CD4-positive, alpha-beta T cell treated with Interleukin-2 at 100 ng/mL for 4 hours (primary cell): ENCODE data around the gene TTC31.
"Not testable (repeated sequence)": the region's sequence is repeated elsewhere in the genome, so short reads cannot be mapped to it uniquely, and the experiment has no call there.

ENCODE experiments used
- DNase-seq: peaks from one replicate; pipeline ENCODE4 v3.0.0-alpha.2; 2020; ENCODE audit warnings: low spot score

The TTC31 gene

DNA sequence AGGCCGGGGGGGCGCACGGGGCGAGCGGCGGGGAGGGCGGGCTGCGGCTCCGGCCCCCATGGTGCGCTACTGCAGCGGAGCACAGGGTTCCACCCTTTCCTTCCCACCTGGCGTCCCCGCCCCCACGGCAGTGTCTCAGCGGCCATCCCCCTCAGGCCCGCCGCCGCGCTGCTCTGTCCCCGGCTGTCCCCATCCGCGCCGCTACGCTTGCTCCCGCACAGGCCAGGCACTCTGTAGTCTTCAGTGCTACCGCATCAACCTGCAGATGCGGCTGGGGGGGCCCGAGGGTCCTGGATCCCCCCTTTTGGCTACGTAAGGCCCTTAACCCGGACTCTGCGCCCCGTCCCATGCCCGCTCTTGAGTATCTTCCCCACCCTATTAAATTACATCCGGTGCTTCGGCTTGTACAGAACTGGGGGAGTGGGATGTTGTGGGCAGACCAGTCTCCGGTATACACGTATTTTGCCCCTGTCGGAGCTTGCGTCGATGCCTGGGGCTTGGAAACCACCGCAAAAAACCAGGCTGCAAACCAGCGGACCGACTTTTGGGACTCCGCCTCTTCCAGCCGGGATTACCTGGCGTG is 25.2 kb upstream of the TTC31 start:
- DNase-seq: peak; percentile 83

DNA sequence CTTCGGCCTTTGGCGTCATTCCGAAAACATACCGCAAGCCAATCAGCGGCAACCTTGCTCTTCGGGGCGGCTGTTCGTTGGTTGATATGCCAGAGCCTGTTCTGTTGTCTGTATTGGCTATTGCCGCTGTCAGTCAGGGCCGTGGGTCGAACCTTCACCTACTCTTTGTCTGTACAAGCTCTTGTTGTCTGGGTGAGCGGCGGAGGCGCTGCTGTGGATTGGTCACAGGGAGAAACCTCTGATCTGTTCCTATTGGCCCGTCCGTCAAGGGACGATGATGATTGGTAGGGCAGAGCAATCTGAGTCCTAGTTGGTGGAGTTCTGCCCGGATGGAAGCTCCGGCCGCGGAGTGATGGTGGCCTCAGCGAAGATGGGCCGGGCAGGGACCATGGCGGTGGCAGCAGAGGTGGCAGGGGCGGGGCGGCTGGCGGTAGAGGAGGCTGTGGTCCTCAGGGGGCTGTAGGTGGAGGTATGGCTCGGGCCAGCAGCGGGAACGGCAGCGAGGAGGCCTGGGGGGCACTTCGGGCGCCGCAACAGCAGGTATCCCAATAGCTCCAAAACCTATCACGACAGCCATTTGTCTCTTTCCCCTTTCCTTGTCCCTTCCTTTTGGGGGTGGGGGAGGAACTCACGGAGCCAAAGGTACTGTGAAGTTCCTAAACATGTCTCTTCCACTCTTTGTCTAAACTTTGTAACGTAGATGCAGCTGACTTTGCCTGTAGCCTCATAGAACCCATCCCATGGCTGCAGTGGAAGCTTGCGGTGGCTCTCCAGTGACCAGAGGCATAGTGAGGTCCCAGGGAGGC is 24.5 kb upstream of the TTC31 start, which contains the start of gene WBP1:
WBP1 (plus strand) TSS at position 307 of the 806 bp plus-strand sequence; CDS start at position 472, 165 bp downstream.
- DNase-seq: peak; percentile 100

DNA sequence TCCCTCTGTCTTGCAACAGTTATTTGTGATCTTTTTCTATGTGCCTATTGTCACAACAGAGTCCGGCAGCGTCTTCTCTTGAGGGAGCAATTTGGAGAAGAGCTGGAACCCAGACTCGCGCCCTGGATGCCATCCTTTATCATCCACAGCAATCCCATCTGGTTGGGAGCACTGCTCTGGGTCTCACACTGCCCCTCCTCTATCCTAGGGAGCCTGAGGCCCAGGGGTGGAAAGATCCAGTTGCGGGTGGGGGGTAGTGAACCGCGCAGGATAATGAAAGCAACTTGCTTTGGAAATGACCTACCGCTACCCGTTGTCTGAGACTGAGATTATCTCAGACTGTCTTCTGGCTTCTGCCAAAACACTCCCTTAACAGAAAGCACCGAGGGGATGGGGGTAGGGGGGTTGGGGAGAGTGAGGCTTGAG is 23.9 kb upstream of the TTC31 start:
- DNase-seq: no peak

DNA sequence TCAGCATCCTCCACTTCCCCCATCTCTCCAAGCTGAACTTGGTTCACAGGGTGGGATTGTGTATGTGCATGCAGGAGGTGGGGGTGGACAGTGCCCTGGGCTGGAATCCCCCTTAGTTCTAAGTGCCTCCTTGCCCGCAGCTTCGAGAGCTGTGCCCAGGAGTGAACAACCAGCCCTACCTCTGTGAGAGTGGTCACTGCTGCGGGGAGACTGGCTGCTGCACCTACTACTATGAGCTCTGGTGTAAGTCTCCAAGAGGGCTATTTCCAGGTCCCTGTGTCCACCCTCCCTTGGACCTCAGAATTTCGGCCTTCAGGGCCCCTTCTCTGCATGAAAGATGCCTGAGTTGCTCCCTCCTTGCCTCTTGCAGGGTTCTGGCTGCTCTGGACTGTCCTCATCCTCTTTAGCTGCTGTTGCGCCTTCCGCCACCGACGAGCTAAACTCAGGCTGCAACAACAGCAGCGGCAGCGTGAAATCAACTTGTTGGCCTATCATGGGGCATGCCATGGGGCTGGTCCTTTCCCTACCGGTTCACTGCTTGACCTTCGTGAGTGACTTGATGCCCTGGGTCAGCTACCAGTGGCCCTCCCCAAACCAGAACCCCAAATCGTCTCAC is 23.3 kb upstream of the TTC31 start:
- not testable (repeated sequence) for DNase-seq

DNA sequence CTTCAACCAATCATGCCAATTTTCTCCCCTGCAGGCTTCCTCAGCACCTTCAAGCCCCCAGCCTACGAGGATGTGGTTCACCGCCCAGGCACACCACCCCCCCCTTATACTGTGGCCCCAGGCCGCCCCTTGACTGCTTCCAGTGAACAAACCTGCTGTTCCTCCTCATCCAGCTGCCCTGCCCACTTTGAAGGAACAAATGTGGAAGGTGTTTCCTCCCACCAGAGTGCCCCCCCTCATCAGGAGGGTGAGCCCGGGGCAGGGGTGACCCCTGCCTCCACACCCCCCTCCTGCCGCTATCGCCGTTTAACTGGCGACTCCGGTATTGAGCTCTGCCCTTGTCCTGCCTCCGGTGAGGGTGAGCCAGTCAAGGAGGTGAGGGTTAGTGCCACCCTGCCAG is 22.7 kb upstream of the TTC31 start:
- DNase-seq: not testable (repeated sequence)

DNA sequence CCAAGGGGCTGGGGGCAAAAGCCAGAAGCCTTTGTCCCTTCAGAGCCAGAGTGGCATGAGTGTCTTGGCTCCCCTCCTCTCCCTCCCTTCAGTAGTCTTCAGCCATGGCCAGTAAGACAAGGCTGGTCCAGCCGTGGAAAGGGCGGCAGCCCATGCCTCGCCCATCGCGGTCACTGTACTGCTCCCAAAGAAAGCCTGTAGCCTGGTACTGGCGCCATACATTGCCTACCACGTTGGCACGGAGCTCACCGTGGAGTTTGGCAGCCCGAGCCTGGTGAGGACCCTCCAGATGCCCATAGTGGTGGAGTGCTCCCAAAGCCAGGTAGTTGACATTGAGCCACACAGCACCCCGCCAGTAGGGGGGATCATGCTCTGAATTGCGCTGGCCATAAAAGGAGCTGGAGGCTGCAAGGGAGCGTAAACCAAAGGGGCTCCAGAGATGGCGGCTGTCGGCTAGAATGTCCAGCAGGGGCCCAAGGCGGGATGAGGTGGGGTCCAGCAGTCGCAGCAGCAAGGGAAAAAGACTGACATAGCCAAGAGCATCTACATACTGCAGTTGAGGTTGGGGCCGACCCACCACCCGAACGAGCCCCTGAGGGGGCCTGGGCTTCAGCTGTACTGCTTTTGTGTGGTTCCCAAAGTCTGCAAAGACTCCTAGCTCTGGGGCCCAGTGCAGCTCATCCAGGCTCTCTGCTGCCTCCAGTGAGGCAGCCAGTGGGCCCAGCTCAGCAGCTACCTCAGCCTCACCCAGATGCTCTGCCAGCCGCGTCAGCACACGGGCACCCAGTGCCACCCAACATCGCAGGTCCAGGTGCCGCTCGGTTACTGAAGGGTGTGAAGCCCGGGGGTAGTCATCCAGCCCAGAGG is 21.5 kb upstream of the TTC31 start:
- DNase-seq: no peak

DNA sequence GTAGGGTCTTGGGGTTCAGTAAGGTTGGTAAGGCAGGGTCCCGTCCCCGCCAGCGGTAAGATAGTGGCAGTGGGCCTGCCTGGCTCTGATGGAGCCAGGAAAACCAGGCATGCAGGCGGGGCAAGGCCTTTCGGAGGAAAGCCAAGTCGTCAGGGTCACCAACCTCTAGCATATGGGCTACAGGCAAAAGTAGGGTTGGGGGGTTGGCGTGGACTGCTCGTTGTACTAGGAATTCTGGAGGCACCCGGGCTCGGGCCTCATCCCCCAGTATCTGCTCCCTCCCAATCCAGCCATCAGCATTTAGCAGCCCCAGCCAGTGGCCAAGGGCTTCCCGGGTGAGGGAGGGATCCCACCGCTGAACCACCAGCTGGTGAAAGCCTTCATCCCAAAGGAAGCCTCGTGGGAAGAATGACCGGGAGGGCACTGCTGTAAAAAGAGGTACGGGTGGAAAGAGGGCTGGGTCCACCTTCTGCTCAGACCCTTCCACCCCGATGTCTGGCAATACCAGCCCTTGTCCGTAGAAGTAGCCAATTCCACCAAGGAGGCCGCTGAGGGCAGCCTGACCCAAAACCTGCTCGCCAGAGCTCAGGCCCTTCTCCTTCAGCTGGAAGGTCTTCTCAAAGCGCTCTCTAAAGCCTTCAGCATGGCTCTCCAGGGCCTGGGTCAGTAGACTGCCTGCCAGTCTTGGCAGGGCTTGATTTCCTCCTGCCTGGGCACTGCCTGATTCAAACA is 20.7 kb upstream of the TTC31 start:
- DNase-seq: no peak

DNA sequence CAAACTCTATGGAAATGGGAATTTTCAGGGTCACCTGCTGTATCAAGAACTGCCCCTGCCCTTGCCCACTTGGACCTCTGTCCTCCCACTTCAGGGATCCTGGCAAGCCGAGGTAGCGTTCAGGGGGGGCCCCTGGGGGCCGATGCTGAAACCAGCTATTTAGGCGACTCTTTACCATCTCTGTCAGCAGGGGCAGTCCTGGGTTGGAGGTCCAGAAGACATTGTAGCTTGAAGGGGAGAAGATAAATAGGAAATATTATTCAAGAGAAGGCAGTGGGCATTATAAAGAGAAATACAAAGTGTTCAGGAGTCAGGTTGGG is 20.1 kb upstream of the TTC31 start:
- DNase-seq: no peak

DNA sequence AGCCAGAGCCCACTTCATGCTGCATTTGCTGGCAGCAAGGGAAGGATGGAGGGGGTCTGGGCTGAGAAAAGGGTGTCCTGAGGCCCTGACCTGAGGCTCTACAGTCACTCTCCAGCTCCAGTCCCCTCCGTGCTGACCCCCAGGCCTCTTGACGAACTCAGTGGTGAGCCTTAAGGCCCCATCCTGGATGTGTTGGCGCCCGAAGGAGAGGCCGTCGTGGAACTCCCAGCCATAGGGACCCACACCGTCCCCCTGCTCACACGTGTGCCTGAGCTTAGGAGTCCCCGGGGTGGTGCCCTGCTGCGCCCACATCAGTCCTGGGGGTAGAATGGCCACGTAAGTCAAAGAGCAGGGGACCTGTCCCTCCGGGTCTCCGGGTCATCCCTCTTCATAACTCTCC is 18.5 kb upstream of the TTC31 start:
- no peak for DNase-seq

DNA sequence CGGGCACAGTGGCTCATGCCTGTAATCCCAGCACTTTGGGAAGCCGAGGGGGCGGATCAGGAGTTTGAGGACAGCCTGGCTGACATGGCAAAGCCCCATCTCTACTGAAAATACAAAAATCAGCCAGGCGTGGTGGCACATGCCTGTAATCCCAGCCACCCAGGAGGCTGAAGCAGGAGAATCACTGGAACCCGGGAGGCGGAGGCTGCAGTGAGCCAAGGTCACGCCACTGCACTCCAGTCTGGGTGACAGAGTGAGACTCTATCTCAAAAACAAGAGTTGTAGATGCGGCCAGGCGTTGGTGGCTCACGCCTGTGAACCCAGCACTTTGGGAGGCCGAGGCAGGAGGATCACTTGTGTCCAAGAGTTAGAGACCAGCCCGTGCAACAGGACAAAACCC is 12.1 kb upstream of the TTC31 start:
- not testable (repeated sequence) for DNase-seq

DNA sequence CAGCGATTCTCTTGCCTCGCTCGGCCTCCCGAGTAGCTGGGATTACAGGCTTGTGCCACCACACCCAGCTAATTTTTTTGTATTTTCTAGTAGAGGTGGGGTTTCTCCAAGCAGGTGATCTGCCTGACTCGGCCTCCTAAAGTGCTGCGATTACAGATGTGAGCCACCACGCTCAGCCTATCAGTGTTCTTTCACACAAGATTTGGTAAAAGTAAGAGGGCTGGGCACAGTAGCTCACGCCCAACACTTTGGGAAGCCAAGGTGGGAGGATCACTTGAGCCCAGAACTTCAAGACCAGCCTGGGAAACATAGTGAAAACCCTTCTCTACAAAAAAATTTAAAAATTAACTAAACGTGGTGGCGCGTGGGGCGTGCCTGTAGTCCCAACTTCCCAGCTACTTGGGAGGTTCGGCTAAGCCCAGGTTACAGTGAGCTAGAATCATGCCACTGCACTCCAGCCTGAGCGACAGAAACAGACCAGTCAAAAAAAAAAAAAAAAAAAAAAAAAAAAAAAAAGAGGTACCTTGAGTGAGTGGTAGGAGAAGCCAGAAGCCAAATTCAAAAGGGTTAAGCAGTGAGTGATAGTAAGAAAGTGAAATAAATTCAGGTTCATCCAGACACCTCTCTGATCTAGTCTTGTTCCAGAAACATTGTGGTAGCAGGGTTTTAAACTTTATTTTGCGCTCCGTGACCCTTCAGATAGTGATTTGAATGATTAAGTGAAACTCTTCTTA is 11.4 kb upstream of the TTC31 start:
- DNase-seq: no peak

DNA sequence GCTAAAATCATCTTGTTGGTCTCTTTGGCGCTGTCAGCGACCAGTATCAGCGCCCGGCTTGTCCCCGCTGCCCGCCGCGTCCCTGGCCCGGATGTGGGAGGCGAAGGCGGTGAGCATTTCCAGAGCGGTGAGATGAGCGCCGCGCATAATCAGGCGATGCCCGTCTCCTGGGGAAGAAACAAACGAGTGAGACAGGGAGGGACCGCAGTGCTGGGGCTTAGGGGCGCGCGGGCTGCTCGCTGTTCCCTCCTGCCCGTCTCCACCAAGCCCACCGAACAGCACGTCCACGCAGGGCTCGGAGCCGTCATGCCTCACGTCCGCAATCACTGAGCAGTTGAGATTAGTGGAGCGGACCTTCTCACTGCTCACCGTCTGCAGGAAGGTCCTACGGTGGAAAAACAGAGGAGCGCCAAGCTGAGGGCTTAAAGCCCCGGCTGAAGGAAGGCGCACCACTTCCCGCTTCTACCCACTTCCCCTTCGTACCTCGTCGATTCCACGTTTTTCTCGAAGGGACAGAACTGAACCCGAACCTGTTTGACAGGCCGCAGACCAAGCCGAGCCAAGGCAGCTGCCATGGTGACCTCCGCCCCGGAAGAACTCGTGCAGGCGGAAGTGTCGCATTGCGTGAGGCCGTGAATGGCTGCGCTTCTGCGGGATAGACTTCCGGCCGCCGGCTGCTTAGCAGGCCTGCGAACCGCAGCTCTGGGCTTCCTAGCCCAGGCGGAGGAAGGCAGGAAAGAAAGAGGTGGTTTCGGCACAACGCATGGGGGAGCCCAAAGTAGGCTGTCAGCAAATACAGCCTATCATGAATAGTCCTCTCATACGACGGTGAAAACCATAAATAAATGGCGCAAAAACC is 10.6 kb upstream of the TTC31 start, which contains the start of gene MRPL53:
MRPL53 (minus strand) TSS at position 595 of the 859 bp plus-strand sequence; CDS start at position 575, 20 bp downstream.
- peak; percentile 96 for DNase-seq

DNA sequence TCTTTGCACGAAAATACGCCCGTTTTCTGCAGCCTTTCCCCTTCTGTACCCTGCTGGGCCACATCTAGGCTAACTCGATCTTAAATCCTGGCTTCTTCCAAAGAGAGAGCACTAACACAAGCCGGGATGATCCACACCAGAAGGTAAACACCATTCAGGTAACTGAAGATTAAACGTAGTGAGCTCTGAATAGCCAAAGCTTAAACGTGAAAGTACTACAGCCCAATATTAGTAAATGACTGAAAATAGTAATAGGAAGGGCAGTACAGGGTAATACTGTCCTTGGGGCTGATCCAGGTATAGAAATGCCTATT is 10.0 kb upstream of the TTC31 start:
- DNase-seq: no peak

DNA sequence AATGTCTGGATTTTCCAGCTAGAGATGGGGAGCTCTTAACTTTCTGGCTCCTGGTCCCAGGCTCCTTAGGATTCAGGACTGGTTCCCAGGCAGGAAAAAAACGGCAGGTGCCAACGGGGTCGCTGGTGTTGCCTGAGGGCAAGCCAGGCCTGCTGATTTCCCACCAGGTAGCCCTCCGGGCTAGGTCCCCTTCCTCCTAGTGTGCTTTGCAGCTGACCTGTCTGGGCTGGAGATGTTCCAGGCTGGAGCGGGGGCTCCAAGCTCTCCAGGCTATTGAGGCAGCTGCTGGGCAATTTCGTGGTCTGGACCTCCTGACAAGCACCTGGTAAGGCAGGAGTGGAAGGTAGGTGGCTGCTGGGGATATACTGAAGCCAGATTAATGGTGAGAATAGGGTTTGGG is 8.4 kb upstream of the TTC31 start:
- DNase-seq: no peak

DNA sequence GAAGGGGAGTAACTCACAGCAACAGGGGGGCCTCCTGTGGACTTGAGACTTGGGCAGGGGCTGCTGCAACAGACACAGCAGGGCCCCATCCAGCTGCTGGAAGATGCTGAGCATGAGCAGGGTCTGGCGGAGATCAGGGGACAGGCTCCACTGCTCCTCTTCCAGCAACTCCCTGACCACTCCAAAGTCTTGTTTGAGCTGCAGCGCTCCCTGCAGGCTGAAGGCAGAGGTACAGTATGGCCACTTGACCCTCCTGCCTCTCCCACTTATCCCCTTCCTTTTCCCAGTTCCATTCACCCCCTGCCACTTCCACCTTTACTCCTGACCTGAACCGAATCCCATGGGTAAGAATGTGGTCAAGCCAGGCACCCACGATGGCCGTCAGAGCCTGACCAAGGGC is 8.0 kb upstream of the TTC31 start:
- no peak for DNase-seq

DNA sequence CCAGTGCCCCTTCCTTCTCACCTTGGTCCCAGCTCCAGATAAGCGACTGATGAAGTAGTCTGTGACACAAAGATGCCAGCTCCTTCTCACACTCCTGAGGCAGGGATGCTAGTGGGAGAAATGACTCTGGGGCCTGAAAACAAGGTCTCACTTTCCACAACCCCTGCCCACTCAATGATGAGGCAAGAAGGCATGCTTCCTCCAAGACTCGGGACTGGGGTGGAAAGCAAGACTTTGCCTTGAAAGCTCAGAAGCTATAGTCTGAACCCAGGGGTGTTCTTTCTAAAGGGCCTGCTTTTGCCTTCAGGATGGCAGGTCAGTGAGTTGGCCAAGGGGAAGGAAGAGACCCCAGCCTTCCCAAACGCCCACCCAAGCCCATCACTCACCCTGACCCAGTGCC is 1.4 kb upstream of the TTC31 start:
- DNase-seq: no peak

DNA sequence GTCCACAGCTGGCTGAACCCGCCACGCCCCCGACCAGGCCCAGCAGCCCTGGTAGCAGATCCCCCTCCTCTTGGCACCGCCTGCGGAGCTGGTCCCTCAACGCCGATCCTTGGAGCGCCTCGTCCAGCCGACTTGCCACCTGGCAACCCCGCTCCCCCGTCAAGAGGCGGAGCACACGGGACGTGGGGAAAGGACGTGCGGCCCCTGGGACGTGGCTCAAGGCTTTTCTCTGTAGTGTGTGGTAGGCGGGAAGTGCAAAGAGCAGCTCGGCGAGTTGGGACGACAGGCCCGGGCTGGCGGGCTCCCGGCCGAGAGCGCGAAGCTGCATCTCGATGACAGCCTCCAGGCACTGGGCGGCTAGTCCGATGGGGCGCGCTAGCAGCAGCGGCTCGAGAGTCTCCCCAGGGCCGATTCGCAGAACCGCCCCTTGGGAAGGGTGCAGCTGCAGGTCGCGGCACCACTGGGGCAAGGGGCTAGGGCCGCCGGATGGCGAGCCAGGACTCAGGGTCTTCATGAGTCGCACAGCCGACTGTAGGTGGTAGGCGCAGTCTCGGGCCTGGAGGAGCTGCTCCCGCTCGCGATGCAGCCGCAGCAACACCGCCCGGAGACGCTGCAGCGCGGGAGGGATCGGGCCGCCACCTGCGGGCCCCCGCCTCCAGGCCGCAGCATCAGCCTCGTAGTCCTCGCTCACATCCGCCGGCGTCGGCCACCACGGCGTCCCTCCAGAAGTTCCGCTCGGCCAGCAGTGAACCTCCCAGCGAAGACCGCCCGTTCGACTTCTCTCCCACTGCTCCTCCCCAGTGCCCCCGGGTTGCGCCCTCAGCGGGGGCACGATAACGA is 700 bp upstream of the TTC31 start:
- DNase-seq: peak; percentile 55

DNA sequence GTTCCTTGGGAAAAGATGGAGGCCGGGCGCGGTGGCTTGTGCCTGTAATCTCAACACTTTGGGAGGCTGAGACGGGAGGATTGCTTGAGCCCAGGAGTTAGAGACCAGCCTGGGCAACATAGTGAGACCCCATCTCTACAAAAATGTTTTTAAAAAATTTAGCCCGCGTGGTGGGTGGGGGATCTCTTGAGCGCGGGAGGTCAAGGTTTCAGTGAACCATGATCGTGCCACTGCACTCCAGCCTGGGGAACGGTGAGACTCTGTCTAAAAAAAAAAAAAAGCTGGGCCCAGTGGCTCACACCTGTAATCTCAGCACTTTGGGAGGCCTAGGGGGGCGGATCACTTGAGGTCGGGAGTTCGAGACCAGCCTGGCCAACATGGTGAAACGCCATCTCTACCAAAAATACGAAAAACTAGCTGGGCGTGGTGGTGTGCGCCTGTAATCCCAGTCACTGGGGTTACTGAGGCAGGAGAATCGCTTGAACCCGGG is 839 bp downstream of the TTC31 start:
- not testable (repeated sequence) for DNase-seq

DNA sequence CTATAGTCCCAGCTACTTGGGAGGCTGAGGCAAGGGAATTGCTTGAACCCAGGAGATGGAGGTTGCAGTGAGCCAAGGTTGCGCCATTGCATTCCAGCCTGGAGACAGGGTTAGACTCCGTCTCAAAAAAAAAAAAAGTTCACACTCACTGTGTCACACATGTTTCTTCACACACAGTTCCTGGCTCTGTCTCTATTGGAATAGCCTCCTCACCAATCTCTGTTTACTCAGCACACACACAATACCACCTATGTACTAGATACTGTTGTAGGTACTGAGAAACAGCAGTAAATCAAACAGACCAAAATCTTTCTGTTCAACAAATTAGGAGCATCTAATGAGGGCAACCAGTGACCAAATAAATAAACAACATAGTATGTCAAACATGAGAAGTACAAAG is 3.3 kb downstream of the TTC31 start:
- no peak for DNase-seq
